A549 (cell line): ENCODE data around the gene GIMAP8. TPM values are rescaled to one million over a fixed set of nuclear protein-coding genes. Genes with fewer than 3 reads are reported as not detected.

ENCODE experiments used
- ATAC-seq, 2 experiments: fragments of 200-7000 bp in 1 of 2; fragments of >200 bp in 1 of 2; cut with Nextera tagmentation in 1 of 2; cut with Tn5 transposase in 1 of 2; 3 replicates each; pipeline versions ENCODE4 v1.8.0 to v1.9.1; 2018 to 2020; ENCODE audit warnings: mild to moderate bottlenecking in 1 of 2, moderate library complexity in 1 of 2
- CTCF ChIA-PET: fragments of 300-600 bp; sonication (Branson Sonifier 250); formaldehyde crosslinking; extraction: SDS; loops from one replicate; lab custom pipeline; 2021; ENCODE audit warnings: antibody characterized with exemption, inconsistent platforms; lab: Yijun Ruan, JAX
- POLR2A ChIA-PET: fragments of 350-600 bp; formaldehyde crosslinking; extraction: SDS; loops from one replicate; lab custom pipeline; 2021; ENCODE audit warnings: antibody characterized with exemption, inconsistent platforms; lab: Yijun Ruan, JAX
- DNase-seq, 2 experiments: peaks; one replicate each; pipeline versions ENCODE4 v3.0.0 to v3.0.0-alpha.2; 2011 to 2016; ENCODE audit warnings: low read depth in 1 of 2, low spot score in 1 of 2
- FAIRE-seq: peaks from 2 replicates; lab custom pipeline; 2011; peaks lifted over from hg19 to GRCh38; lab: Jason Lieb, UNC
- H3K27ac ChIP-seq, 2 experiments: fragments of >200 bp; sonication (Bioruptor Twin); formaldehyde crosslinking; 3 replicates each; pipeline ENCODE4 v1.5.1; 2016 to 2017
- H3K4me1 ChIP-seq: fragments of >200 bp; sonication (Bioruptor Twin); formaldehyde crosslinking; 3 replicates; pipeline ENCODE4 v1.6.1; 2016
- H3K4me2 ChIP-seq: fragments of >200 bp; sonication (Bioruptor Twin); formaldehyde crosslinking; 3 replicates; pipeline ENCODE4 v1.6.1; 2016
- H3K4me3 ChIP-seq: fragments of >200 bp; sonication (Bioruptor Twin); formaldehyde crosslinking; 3 replicates; pipeline ENCODE4 v1.5.1; 2016
- H3K9me3 ChIP-seq: fragments of >200 bp; sonication (Bioruptor Twin); formaldehyde crosslinking; 3 replicates; pipeline ENCODE4 v1.6.1; 2016
- ATOH8 ChIP-seq: fragments of 250-450 bp; sonication (Bioruptor Pico); IDR thresholded peaks from 2 replicates; pipeline ENCODE4 v1.5.0; 2020; ENCODE audit warnings: low read depth, mild to moderate bottlenecking, moderate library complexity
- BHLHE40 ChIP-seq: IDR thresholded peaks from 2 replicates; pipeline ENCODE4 v1.6.1; 2012; ENCODE audit warnings: low read depth, low read length, inconsistent platforms
- EHF ChIP-seq: fragments of 250-450 bp; sonication (Bioruptor Pico); IDR thresholded peaks from 2 replicates; pipeline ENCODE4 v1.5.0; 2020; ENCODE audit warnings: mild to moderate bottlenecking
- FOSB ChIP-seq: fragments of 250-450 bp; sonication (Bioruptor Pico); IDR thresholded peaks from 2 replicates; pipeline ENCODE4 v1.5.0; 2020; ENCODE audit warnings: mild to moderate bottlenecking, moderate library complexity
- FOSL2 ChIP-seq, 2 experiments: fragments of 450-650 bp in 1 of 2; fragments of >200 bp in 1 of 2; sonication (Bioruptor Twin) in 1 of 2; formaldehyde crosslinking; IDR thresholded peaks; 2 replicates each; pipeline versions ENCODE4 v1.5.0 to v1.6.1; 2016 to 2020; ENCODE audit warnings: mild to moderate bottlenecking in 1 of 2, moderate library complexity in 1 of 2
- GATA3 ChIP-seq: IDR thresholded peaks from 2 replicates; pipeline ENCODE4 v1.6.1; 2012; ENCODE audit warnings: borderline replicate concordance
- HEYL ChIP-seq: fragments of 250-450 bp; sonication (Bioruptor Pico); IDR thresholded peaks from 2 replicates; pipeline ENCODE4 v1.8.0; 2021; ENCODE audit warnings: mild to moderate bottlenecking, moderate library complexity
- HOXA7 ChIP-seq: fragments of 250-450 bp; sonication (Bioruptor Pico); IDR thresholded peaks from 2 replicates; pipeline ENCODE4 v1.5.0; 2020; ENCODE audit warnings: mild to moderate bottlenecking, moderate library complexity
- HOXB13 ChIP-seq: fragments of 250-450 bp; sonication (Bioruptor Pico); IDR thresholded peaks from 2 replicates; pipeline ENCODE4 v1.5.0; 2020; ENCODE audit warnings: low read depth, mild to moderate bottlenecking, moderate library complexity
- HOXB5 ChIP-seq: fragments of 250-450 bp; sonication (Bioruptor Pico); IDR thresholded peaks from 2 replicates; pipeline ENCODE4 v1.5.0; 2020; ENCODE audit warnings: mild to moderate bottlenecking, moderate library complexity
- JUN ChIP-seq, 2 experiments: fragments of >200 bp; sonication (Bioruptor Twin); formaldehyde crosslinking; IDR thresholded peaks; 2 replicates in 1 of 2; 3 replicates in 1 of 2; pipeline ENCODE4 v1.6.1; 2016 to 2017
- JUNB ChIP-seq: fragments of >200 bp; sonication (Bioruptor Twin); formaldehyde crosslinking; IDR thresholded peaks from 2 replicates; pipeline ENCODE4 v1.6.1; 2016
- KDM5A ChIP-seq: fragments of 200-600 bp; sonication (generic); IDR thresholded peaks from 2 replicates; pipeline ENCODE4 v1.6.1; 2016; ENCODE audit warnings: antibody characterized with exemption, mild to moderate bottlenecking
- MAFK ChIP-seq: fragments of 450-650 bp; IDR thresholded peaks from 2 replicates; pipeline ENCODE4 v1.6.1; 2014; ENCODE audit not compliant: partially characterized antibody
- MAX ChIP-seq: IDR thresholded peaks from 2 replicates; pipeline ENCODE4 v1.6.1; 2012
- MAZ ChIP-seq: fragments of 150-350 bp; IDR thresholded peaks from 2 replicates; pipeline ENCODE4 v1.6.1; 2014; ENCODE audit warnings: antibody characterized with exemption, low read depth, low read length, borderline replicate concordance
- MYC ChIP-seq: IDR thresholded peaks from 2 replicates; pipeline ENCODE4 v1.6.1; 2012; ENCODE audit warnings: mild to moderate bottlenecking, inconsistent platforms, low read length, improper control_type of control experiment, borderline replicate concordance
- NFE2L2 ChIP-seq: fragments of 150-350 bp; conservative IDR thresholded peaks from 2 replicates; pipeline ENCODE4 v1.6.1; 2014; ENCODE audit warnings: low read length
- RARB ChIP-seq: fragments of 250-450 bp; sonication (Bioruptor Pico); IDR thresholded peaks from 2 replicates; pipeline ENCODE4 v1.8.0; 2021; ENCODE audit warnings: mild to moderate bottlenecking, moderate library complexity
- RNF2 ChIP-seq: fragments of 200-600 bp; sonication (generic); IDR thresholded peaks from 2 replicates; pipeline ENCODE4 v1.6.1; 2016; ENCODE audit warnings: low read depth, mild to moderate bottlenecking, antibody characterized with exemption, moderate library complexity, borderline replicate concordance
- SMC3 ChIP-seq: fragments of >200 bp; sonication (Bioruptor Twin); formaldehyde crosslinking; IDR thresholded peaks from 3 replicates; pipeline ENCODE4 v1.6.1; 2018; ENCODE audit warnings: inconsistent platforms
- TFCP2L1 ChIP-seq: fragments of 250-450 bp; sonication (Bioruptor Pico); IDR thresholded peaks from 2 replicates; pipeline ENCODE4 v1.5.0; 2021; ENCODE audit warnings: mild to moderate bottlenecking
- TP53 ChIP-seq: fragments of 250-450 bp; sonication (Bioruptor Pico); IDR thresholded peaks from 2 replicates; pipeline ENCODE4 v1.5.0; 2021; ENCODE audit warnings: mild to moderate bottlenecking, moderate library complexity
- ZC3H11A ChIP-seq: fragments of 450-650 bp; IDR thresholded peaks from 2 replicates; pipeline ENCODE4 v1.6.1; 2014; ENCODE audit warnings: antibody characterized with exemption, mild to moderate bottlenecking
- ZNF302 ChIP-seq: fragments of 250-450 bp; sonication (Bioruptor Pico); IDR thresholded peaks from 2 replicates; pipeline ENCODE4 v1.9.0; 2021; ENCODE audit warnings: inconsistent platforms, mild to moderate bottlenecking, moderate library complexity
- WGBS: methylation state at CpG from one replicate; pipeline ENCODE4 v1.1.6; 2017; ENCODE audit errors: missing lambda C conversion rate; 5-methylcytosine and 5-hydroxymethylcytosine counted together
- polyA plus RNA-seq, 4 experiments: library from polyadenylated mRNA; depleted of rRNA in 3 of 4; stranded (reverse); fragments of >200 nt; fragmentation: RNase III in 1 of 4; extraction: RNeasy Plus Mini Kit Qiagen cat#74134 plus additional on column Dnase treatment in 1 of 4; gene quantifications; 2 replicates in 3 of 4; 3 replicates in 1 of 4; pipeline ENCODE4 v1.2.3, GENCODE V29; 2011 to 2017
- TF ChIP-seq, protein P1 (sequence below): fragments of 150-350 bp; IDR thresholded peaks from 2 replicates; pipeline ENCODE4 v1.6.1; 2014; ENCODE audit warnings: low read depth, mild to moderate bottlenecking, low read length
- TF ChIP-seq, protein P2 (sequence below): IDR thresholded peaks from 2 replicates; pipeline ENCODE4 v1.6.1; 2012

Gene GIMAP8
- polyA plus RNA-seq, 2 of the 4 experiments (the other 2 are of a cell fraction) = not detected

GRCh38 chr7:150439967-150440366, 10.5 kb upstream of the GIMAP8 start:
- no peaks in the 10 kb centered on the region for H3K4me1 ChIP-seq
- no peak for DNase-seq
- no peak overlapping the region for H3K4me2 ChIP-seq
- CTCF ChIA-PET = no interaction called here
- peaks cover 3% of the 10 kb centered on the region; the same call in 2 of the 3 replicates for H3K9me3 ChIP-seq
- no peak overlapping the region for H3K4me3 ChIP-seq
- 1% methylated on average over 2 of the region's 2 CpGs for WGBS
- ATAC-seq = no peak
- no peak overlapping the region for H3K27ac ChIP-seq
- TF ChIP-seq SMC3 = no peak
- no peak for TF ChIP-seq RARB (CRISPR knock-in tag)
- no peak for TF ChIP-seq JUN (IDR thresholded peaks at IDR 0.05)
- no peak for TF ChIP-seq NFE2L2
- TF ChIP-seq HEYL (CRISPR knock-in tag) = no peak
- no peak for TF ChIP-seq KDM5A
- no peak for TF ChIP-seq EHF (CRISPR knock-in tag)
- no peak for TF ChIP-seq HOXB5 (CRISPR knock-in tag)
- TF ChIP-seq FOSB (CRISPR knock-in tag) = no peak
- no peak for TF ChIP-seq MAFK
- no peak for TF ChIP-seq JUNB
- no peak for TF ChIP-seq BHLHE40
- TF ChIP-seq GATA3 = no peak
- TF ChIP-seq FOSL2 (IDR thresholded peaks at IDR 0.05) = no peak
- no peak for TF ChIP-seq FOSL2 (CRISPR knock-in tag; IDR thresholded peaks at IDR 0.05)
- no peak for TF ChIP-seq TFCP2L1 (CRISPR knock-in tag)
- no peak for TF ChIP-seq ZNF302 (CRISPR knock-in tag)
- TF ChIP-seq MAX = no peak
- TF ChIP-seq, all 56 proteins: peak for 0
- no peak for FAIRE-seq
- POLR2A ChIA-PET = no interaction called here

GRCh38 chr7:150441524-150441923, 8.9 kb upstream of the GIMAP8 start:
- CTCF ChIA-PET = no interaction called here

DNA sequence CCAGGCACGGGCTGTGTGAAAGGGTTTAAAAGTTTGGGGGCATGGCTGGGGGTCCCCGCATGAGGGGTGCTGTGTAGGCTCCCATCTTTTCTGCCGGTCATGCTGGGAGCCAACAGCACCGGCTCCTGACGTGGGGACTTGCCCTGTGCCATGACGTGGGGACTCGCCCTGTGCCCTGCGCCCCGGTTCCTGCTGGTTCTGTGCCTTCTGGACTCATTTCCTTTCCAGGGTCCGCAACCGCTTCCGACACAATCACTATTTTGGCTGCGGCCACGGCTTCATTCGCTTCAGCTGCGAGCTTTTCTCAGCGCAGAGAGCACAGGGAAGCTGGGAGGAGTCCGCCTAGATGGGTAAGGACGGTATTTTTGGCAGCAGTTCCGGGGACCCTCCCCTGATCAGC, 7.6 kb upstream of the GIMAP8 start:
- POLR2A ChIA-PET = no interaction called here
- Histone ChIP-seq H3K27ac (no peak overlapping the region), H3K9me3 (peaks cover 3% of the 10 kb centered on the region; the same call in 2 of the 3 replicates), H3K4me3 (no peak overlapping the region), H3K4me1 (no peaks in the 10 kb centered on the region), H3K4me2 (no peak overlapping the region)
- DNase-seq (no peak), FAIRE-seq (no peak), ATAC-seq (no peak)
- CTCF ChIA-PET = no interaction called here
- 76% methylated on average over 20 of the region's 20 CpGs for WGBS
- TF ChIP-seq MAX (no peak), TFCP2L1 (CRISPR knock-in tag) (no peak), MAZ (no peak), HOXA7 (CRISPR knock-in tag) (no peak), ZNF302 (CRISPR knock-in tag) (no peak), HOXB13 (CRISPR knock-in tag) (no peak), MYC (no peak), JUNB (no peak), ATOH8 (CRISPR knock-in tag) (no peak), ZC3H11A (no peak)
- TF ChIP-seq, protein P1, sequence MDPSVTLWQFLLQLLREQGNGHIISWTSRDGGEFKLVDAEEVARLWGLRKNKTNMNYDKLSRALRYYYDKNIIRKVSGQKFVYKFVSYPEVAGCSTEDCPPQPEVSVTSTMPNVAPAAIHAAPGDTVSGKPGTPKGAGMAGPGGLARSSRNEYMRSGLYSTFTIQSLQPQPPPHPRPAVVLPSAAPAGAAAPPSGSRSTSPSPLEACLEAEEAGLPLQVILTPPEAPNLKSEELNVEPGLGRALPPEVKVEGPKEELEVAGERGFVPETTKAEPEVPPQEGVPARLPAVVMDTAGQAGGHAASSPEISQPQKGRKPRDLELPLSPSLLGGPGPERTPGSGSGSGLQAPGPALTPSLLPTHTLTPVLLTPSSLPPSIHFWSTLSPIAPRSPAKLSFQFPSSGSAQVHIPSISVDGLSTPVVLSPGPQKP = no peak

More at GRCh38 chr7:150441524-150441923, 8.9 kb upstream of the GIMAP8 start:
- H3K4me3 ChIP-seq = no peak overlapping the region
- no peak for ATAC-seq
- no peak for FAIRE-seq
- H3K27ac ChIP-seq = no peak overlapping the region
- no peak for DNase-seq
- POLR2A ChIA-PET = no interaction called here
- H3K4me1 ChIP-seq = no peaks in the 10 kb centered on the region
- H3K4me2 ChIP-seq = no peak overlapping the region
- TF ChIP-seq, protein P2, sequence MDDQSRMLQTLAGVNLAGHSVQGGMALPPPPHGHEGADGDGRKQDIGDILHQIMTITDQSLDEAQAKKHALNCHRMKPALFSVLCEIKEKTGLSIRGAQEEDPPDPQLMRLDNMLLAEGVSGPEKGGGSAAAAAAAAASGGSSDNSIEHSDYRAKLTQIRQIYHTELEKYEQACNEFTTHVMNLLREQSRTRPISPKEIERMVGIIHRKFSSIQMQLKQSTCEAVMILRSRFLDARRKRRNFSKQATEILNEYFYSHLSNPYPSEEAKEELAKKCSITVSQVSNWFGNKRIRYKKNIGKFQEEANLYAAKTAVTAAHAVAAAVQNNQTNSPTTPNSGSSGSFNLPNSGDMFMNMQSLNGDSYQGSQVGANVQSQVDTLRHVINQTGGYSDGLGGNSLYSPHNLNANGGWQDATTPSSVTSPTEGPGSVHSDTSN = no peak
- TF ChIP-seq HOXB5 (CRISPR knock-in tag) (no peak), HOXA7 (CRISPR knock-in tag) (no peak), RNF2 (no peak), TP53 (CRISPR knock-in tag) (no peak)
- peaks cover 3% of the 10 kb centered on the region; the same call in 2 of the 3 replicates for H3K9me3 ChIP-seq
